D721Med (cell line): Measurements from ENCODE around the gene COL28A1.

Experiments used
- DNase-seq: peaks from one replicate; pipeline ENCODE4 v3.0.0; 2011; ENCODE audit warnings: low spot score; ENCODE audit not compliant: insufficient read length
- FAIRE-seq: peaks from 2 replicates; lab custom pipeline; 2011; peaks lifted over from hg19 to GRCh38; lab: Jason Lieb, UNC
- CTCF ChIP-seq: IDR thresholded peaks from 2 replicates; pipeline ENCODE4 v1.5.1; 2012; ENCODE audit warnings: mild to moderate bottlenecking, control low read depth; ENCODE audit not compliant: insufficient read depth; ENCODE audit errors: missing control alignments

Gene COL28A1

GRCh38 chr7:7375538-7375937 lies 160.1 kb downstream of the COL28A1 start:
- DNase-seq (no peak), FAIRE-seq (no peak)
- TF ChIP-seq CTCF = no peak

GRCh38 chr7:7370076-7370475 lies 165.6 kb downstream of the COL28A1 start:
- TF ChIP-seq CTCF = no peak
- FAIRE-seq (peak; percentile 29), DNase-seq (no peak)

- no peak for FAIRE-seq
- TF ChIP-seq CTCF = no peak
- no peak for DNase-seq
Observed at GRCh38 chr7:7369134-7369533, 166.5 kb downstream of the COL28A1 start.

- no peak for FAIRE-seq
- DNase-seq = no peak
- TF ChIP-seq CTCF = no peak
Observed at GRCh38 chr7:7354674-7355073, 181.0 kb downstream of the COL28A1 start.

GRCh38 chr7:7352845-7353244 lies 182.8 kb downstream of the COL28A1 start:
- FAIRE-seq (no peak), DNase-seq (no peak)
- no peak for TF ChIP-seq CTCF

GRCh38 chr7:7351832-7352231 lies 183.8 kb downstream of the COL28A1 start:
- DNase-seq (no peak), FAIRE-seq (no peak)
- no peak for TF ChIP-seq CTCF

GRCh38 chr7:7351156-7351555 lies 184.5 kb downstream of the COL28A1 start:
- DNase-seq (no peak), FAIRE-seq (no peak)
- TF ChIP-seq CTCF = no peak
